ENCODE measurements around the gene MAPK14. TPM values are rescaled to one million over a fixed set of nuclear protein-coding genes. Genes with fewer than 3 reads are reported as not detected.
A peak's percentile ranks its signal among the peaks of the same experiment; 100 is the strongest.

Gene MAPK14
- total and polyA plus RNA-seq, 9 of the 15 experiments (the other 6 are each of a cell fraction or from before 2014, with no cell fraction given): 8.8 to 62.7 (median 35.5) TPM

- no peak for TF ChIP-seq ZNF699 (CRISPR knock-in tag; IDR thresholded peaks at IDR 0.05; ENCODE audit: insufficient replicate concordance)
- TF ChIP-seq ZNF174 (CRISPR knock-in tag; IDR thresholded peaks at IDR 0.05): no peak
- TF ChIP-seq IRF9 (tag; IDR thresholded peaks at IDR 0.05): no peak
- no peak for TF ChIP-seq ZFP36 (IDR thresholded peaks at IDR 0.05; ENCODE audit: low read depth, low read length, partially characterized antibody)
- TF ChIP-seq SIN3B (IDR thresholded peaks at IDR 0.05; ENCODE audit: low read depth): no peak
- no peak for TF ChIP-seq PBX2 (CRISPR knock-in tag; IDR thresholded peaks at IDR 0.05; ENCODE audit: low read depth)
- no peak for TF ChIP-seq PBX2 (tag; conservative IDR thresholded peaks at IDR 0.05; ENCODE audit: low read depth)
- peak; percentile 38; the same call in 1 of the 2 replicates for TF ChIP-seq THRAP3 (IDR thresholded peaks at IDR 0.05; ENCODE audit: borderline replicate concordance)
- no peak for TF ChIP-seq E2F4 (CRISPR knock-in tag; IDR thresholded peaks at IDR 0.05; ENCODE audit: low read depth)
- TF ChIP-seq KLF1 (tag; IDR thresholded peaks at IDR 0.05): no peak
- TF ChIP-seq CREB3L1 (IDR thresholded peaks at IDR 0.05; ENCODE audit: borderline replicate concordance, low read depth): no peak
- peak; percentile 85; the same call in 1 of the 2 replicates for TF ChIP-seq HDGF (IDR thresholded peaks at IDR 0.05)
- TF ChIP-seq EZH2 (IDR thresholded peaks at IDR 0.05; ENCODE audit: borderline replicate concordance, low read depth, low read length): no peak
- peak in 1 of 2 experiments; percentile 60; a peak in 1 of 4 replicates for TF ChIP-seq HDAC1 (IDR thresholded peaks at IDR 0.05)
- TF ChIP-seq TBL1XR1 (IDR thresholded peaks at IDR 0.05; ENCODE audit: low read length in 2 of 2): no peak
- TF ChIP-seq HDAC2 (IDR thresholded peaks at IDR 0.05): peak; percentile 74
- TF ChIP-seq BCOR (IDR thresholded peaks at IDR 0.05): peak; percentile 98
- peak; percentile 81 for TF ChIP-seq ADNP (tag; IDR thresholded peaks at IDR 0.05)
- TF ChIP-seq NRF1 (conservative IDR thresholded peaks at IDR 0.05 in 1 of 2, IDR thresholded peaks at IDR 0.05 in 1 of 2): no peak
- TF ChIP-seq RNF219 (CRISPR knock-in tag; IDR thresholded peaks at IDR 0.05): no peak
- TF ChIP-seq ZNF583 (CRISPR knock-in tag; IDR thresholded peaks at IDR 0.05): no peak
- no peak for TF ChIP-seq ERF (CRISPR knock-in tag; IDR thresholded peaks at IDR 0.05)
- 0 out of 2 replicates have a peak, but pooled peaks have one; percentile 11 for TF ChIP-seq MECOM (CRISPR knock-in tag; IDR thresholded peaks at IDR 0.05)
These were observed 40.4 kb downstream of the MAPK14 start (continued) for GRCh38 chr6:36068012-36068392.
